HK-2 (cell line): Measurements from ENCODE around the gene PMM1.
"Not testable (repeated sequence)": the region's sequence is repeated elsewhere in the genome, so short reads cannot be mapped to it uniquely, and the experiment has no call there.

ENCODE experiments used
- DNase-seq: peaks from one replicate; pipeline ENCODE4 v3.0.0-alpha.2; 2018; ENCODE audit not compliant: unreplicated experiment

Gene PMM1

GRCh38 chr22:41563051-41563711 lies 26.5 kb downstream of the PMM1 start:
- DNase-seq, result peak; percentile 52

GRCh38 chr22:41562461-41562860 lies 27.2 kb downstream of the PMM1 start:
- DNase-seq, result no peak

GRCh38 chr22:41561788-41562187 lies 27.9 kb downstream of the PMM1 start:
- DNase-seq, result no peak

- DNase-seq, result peak; percentile 18
Measured at GRCh38 chr22:41561335-41561734, 28.3 kb downstream of the PMM1 start.

- no peak for DNase-seq
Measured at GRCh38 chr22:41560095-41560471, 29.6 kb downstream of the PMM1 start.

GRCh38 chr22:41558241-41558630 lies 31.4 kb downstream of the PMM1 start:
- DNase-seq, result not testable (repeated sequence)

- DNase-seq, result no peak
Measured at GRCh38 chr22:41557401-41558240, 32.0 kb downstream of the PMM1 start.

- DNase-seq, result no peak
Measured at GRCh38 chr22:41556561-41556960, 33.1 kb downstream of the PMM1 start.

GRCh38 chr22:41555325-41555982 lies 34.2 kb downstream of the PMM1 start:
- no peak for DNase-seq

- DNase-seq, result no peak
Measured at GRCh38 chr22:41551877-41552582, 37.6 kb downstream of the PMM1 start.

GRCh38 chr22:41550952-41551491 lies 38.6 kb downstream of the PMM1 start:
- no peak for DNase-seq

GRCh38 chr22:41548830-41549211 lies 40.8 kb downstream of the PMM1 start:
- DNase-seq, result no peak

GRCh38 chr22:41544671-41545476 lies 44.8 kb downstream of the PMM1 start:
- no peak for DNase-seq

GRCh38 chr22:41543854-41544670 lies 45.6 kb downstream of the PMM1 start, which contains the start of gene POLR3H:
Gene POLR3H (minus strand): TSS chr22:41544470. CDS start chr22:41544101, 369 bp downstream.
- peak; percentile 95 for DNase-seq

- no peak for DNase-seq
Measured at GRCh38 chr22:41542224-41542623, 47.4 kb downstream of the PMM1 start.

GRCh38 chr22:41541484-41541883 lies 48.2 kb downstream of the PMM1 start:
- DNase-seq, result no peak

- no peak for DNase-seq
Measured at GRCh38 chr22:41540365-41540764, 49.3 kb downstream of the PMM1 start.

- no peak for DNase-seq
Measured at GRCh38 chr22:41540006-41540315, 49.7 kb downstream of the PMM1 start.

- DNase-seq, result no peak
Measured at GRCh38 chr22:41539146-41540005, 50.3 kb downstream of the PMM1 start.
